SU-DHL-6 (cell line): ENCODE measurements around the gene GNG4.
"Not testable (repeated sequence)": the region's sequence is repeated elsewhere in the genome, so short reads cannot be mapped to it uniquely, and the experiment has no call there.

Experiments
- H2AFZ ChIP-seq: fragments of 200-600 bp; sonication (generic); 2 replicates; pipeline ENCODE4 v1.6.1; 2014; ENCODE audit warnings: low read depth, mild to moderate bottlenecking, moderate library complexity, mixed read lengths, antibody characterized with exemption, low read length; ENCODE audit not compliant: severe bottlenecking
- H3F3A ChIP-seq: fragments of 200-600 bp; shearing (Covaris generic); 2 replicates; pipeline ENCODE4 v1.6.0; 2016; ENCODE audit warnings: antibody characterized with exemption, mild to moderate bottlenecking; ENCODE audit not compliant: insufficient read depth
- H3K27ac ChIP-seq: fragments of 200-600 bp; sonication (generic); 2 replicates; pipeline ENCODE4 v1.5.1; 2016; ENCODE audit warnings: low read depth, mild to moderate bottlenecking, low read length, moderate library complexity, mixed read lengths
- H3K27me3 ChIP-seq: fragments of 200-600 bp; sonication (generic), shearing (Covaris generic); 2 replicates; pipeline ENCODE4 v1.6.0; 2014; ENCODE audit warnings: mild to moderate bottlenecking, low read length
- H3K36me3 ChIP-seq: fragments of 200-600 bp; sonication (generic); 2 replicates; pipeline ENCODE4 v1.6.1; 2014; ENCODE audit warnings: mild to moderate bottlenecking, low read length, mixed read lengths
- H3K4me2 ChIP-seq: fragments of 300-600, 200-600 bp; shearing (Covaris generic), sonication (generic); 2 replicates; pipeline ENCODE4 v1.6.0; 2014; ENCODE audit warnings: low read length, low read depth, mild to moderate bottlenecking; ENCODE audit not compliant: poor library complexity, severe bottlenecking
- H3K4me3 ChIP-seq: fragments of 200-600 bp; sonication (generic); 2 replicates; pipeline ENCODE4 v1.5.1; 2014; ENCODE audit warnings: antibody characterized with exemption, low read length, mild to moderate bottlenecking, mixed read lengths; ENCODE audit not compliant: insufficient read depth, poor library complexity, severe bottlenecking
- H3K79me2 ChIP-seq: fragments of 200-600 bp; sonication (generic); 2 replicates; pipeline ENCODE4 v1.6.1; 2014; ENCODE audit warnings: mild to moderate bottlenecking, low read length, moderate library complexity; ENCODE audit not compliant: insufficient read depth
- H3K9ac ChIP-seq: fragments of 200-600 bp; sonication (generic); 2 replicates; pipeline ENCODE4 v1.7.0; 2014; ENCODE audit warnings: mild to moderate bottlenecking, low read length
- H3K9me2 ChIP-seq: fragments of 200-600 bp; sonication (generic); replicated peaks from 2 replicates; pipeline ENCODE4 v1.6.1; 2014; ENCODE audit warnings: low read length; ENCODE audit not compliant: insufficient read depth
- H3K9me3 ChIP-seq: fragments of 200-600 bp; sonication (generic); 2 replicates; pipeline ENCODE4 v1.6.1; 2014; ENCODE audit warnings: low read length, mixed read lengths; ENCODE audit not compliant: insufficient read depth
- H4K20me1 ChIP-seq: fragments of 200-600 bp; sonication (generic); 2 replicates; pipeline ENCODE4 v1.6.1; 2014; ENCODE audit warnings: low read depth, mild to moderate bottlenecking, antibody characterized with exemption, low read length, moderate library complexity, mixed read lengths
- EZH2phosphoT487 ChIP-seq: fragments of 200-600 bp; sonication (generic), shearing (Covaris generic); conservative IDR thresholded peaks from 2 replicates; pipeline ENCODE4 v1.6.1; 2018; ENCODE audit warnings: mild to moderate bottlenecking, antibody characterized with exemption, low read length, moderate library complexity, mixed read lengths
- TF ChIP-seq, protein P1 (sequence below): fragments of 200-600 bp; sonication (generic); IDR thresholded peaks from one replicate; pipeline ENCODE4 v1.5.1; 2017; ENCODE audit warnings: antibody characterized with exemption, mild to moderate bottlenecking, low read length, moderate library complexity; ENCODE audit not compliant: insufficient read depth, poor library complexity, severe bottlenecking

Gene GNG4

DNA sequence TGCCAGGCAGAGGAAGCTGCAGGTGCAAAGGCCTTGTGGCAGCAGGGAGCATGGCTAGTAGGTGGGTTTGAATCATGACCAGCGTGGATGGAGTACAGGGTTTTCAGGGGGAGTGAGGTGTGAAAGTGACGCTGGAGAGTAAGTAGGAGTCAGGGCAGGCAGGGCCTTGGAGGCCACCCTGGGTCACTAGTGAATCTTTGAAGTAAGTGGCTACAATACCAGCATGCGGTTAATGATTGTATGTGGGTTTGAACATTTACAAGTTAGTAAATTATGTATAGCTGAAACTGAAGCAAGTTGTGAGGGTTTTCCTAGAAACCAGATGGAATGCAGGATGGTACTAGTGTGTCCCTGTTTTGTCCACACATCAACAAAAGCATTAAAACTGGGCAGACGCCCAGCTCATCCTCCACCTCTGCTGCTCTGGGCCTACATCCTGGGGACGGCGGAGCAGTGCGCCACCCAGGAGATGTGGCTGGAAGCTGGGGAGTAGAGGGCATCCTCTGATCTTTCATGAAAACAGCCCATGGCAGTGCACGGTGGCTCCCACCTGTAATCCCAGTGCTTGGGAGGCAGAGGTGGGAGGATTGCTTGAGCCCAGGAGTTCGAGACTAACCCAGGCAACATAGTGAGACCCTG is 104.2 kb downstream of the GNG4 start:
- Histone ChIP-seq H3K79me2 (no peaks in the 10 kb centered on the region), H4K20me1 (no peaks in the 10 kb centered on the region), H3K9ac (no peak overlapping the region), H2AFZ (no peak overlapping the region), H3K9me2 (no peaks in the 10 kb centered on the region), H3K36me3 (no peaks in the 10 kb centered on the region), H3K9me3 (no peaks in the 10 kb centered on the region), H3F3A (no peaks in the 10 kb centered on the region), H3K27ac (no peak overlapping the region), H3K4me2 (no peak overlapping the region), H3K27me3 (no peaks in the 10 kb centered on the region), H3K4me3 (no peak overlapping the region)
- TF ChIP-seq, protein P1, sequence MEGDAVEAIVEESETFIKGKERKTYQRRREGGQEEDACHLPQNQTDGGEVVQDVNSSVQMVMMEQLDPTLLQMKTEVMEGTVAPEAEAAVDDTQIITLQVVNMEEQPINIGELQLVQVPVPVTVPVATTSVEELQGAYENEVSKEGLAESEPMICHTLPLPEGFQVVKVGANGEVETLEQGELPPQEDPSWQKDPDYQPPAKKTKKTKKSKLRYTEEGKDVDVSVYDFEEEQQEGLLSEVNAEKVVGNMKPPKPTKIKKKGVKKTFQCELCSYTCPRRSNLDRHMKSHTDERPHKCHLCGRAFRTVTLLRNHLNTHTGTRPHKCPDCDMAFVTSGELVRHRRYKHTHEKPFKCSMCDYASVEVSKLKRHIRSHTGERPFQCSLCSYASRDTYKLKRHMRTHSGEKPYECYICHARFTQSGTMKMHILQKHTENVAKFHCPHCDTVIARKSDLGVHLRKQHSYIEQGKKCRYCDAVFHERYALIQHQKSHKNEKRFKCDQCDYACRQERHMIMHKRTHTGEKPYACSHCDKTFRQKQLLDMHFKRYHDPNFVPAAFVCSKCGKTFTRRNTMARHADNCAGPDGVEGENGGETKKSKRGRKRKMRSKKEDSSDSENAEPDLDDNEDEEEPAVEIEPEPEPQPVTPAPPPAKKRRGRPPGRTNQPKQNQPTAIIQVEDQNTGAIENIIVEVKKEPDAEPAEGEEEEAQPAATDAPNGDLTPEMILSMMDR = no peak
- no peak for TF ChIP-seq EZH2phosphoT487

DNA sequence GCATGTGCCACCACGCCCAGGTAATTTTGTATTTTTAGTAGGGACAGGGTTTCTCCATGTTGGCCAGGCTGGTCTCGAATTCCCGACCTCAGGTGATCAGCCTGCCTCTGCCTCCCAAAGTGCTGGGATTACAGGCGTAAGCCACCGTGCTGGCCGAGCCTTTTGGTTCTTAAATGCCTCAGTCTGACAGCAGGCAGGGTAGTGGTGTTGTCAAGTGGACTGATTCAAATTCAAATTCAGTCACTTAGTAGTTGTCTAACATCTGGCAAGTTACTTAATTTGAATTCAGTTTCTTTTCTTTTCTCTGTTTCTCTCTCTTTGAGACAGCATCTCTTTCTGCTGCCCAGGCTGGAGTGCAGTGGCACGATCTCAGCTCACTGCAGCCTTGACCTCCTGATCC is 106.7 kb downstream of the GNG4 start:
- not testable (repeated sequence) for H3K4me3 ChIP-seq, H3K9me2 ChIP-seq, H3K9ac ChIP-seq, H3K27me3 ChIP-seq, H4K20me1 ChIP-seq, H3K9me3 ChIP-seq, H3K27ac ChIP-seq, H3K79me2 ChIP-seq, H3K4me2 ChIP-seq, H2AFZ ChIP-seq, H3K36me3 ChIP-seq, H3F3A ChIP-seq

DNA sequence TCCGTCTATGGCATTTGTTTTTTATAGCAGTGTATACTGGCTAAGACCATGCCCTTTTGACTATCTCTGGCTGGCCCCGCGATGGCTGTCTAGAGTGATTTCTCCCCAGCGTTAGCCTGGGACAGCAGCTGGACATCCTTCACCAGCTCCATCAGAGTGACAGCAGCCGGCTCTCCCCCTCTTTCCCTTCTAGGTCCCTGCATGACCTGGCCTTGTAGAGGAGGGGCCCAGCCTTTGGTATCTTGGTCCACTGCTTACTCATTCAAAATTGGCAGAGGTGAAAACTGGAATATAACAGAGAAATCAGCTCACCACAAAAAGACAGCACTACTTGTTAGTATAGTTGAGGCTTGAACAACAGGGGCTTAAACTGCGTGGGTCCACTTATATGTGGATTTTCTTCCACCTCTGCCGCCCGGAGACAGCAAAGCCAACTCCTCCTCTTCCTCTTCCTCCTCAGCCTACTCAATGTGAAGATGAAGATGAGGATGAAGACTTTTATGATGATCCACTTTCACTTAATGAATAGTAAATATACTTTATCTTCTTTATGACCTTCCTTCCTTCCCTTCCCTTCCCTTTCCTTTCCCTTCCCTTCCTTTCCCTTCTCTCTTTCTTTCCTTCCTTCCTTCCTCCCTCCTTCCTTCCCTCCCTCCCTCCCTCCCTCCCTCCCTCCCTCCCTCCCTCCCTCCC is 116.0 kb downstream of the GNG4 start:
- H3K36me3 ChIP-seq = no peaks in the 10 kb centered on the region
- H3K4me3 ChIP-seq = no peak overlapping the region
- no peaks in the 10 kb centered on the region for H3K79me2 ChIP-seq
- no peaks in the 10 kb centered on the region for H4K20me1 ChIP-seq
- H3F3A ChIP-seq = no peaks in the 10 kb centered on the region
- no peak for TF ChIP-seq EZH2phosphoT487
- H3K9ac ChIP-seq = no peak overlapping the region
- no peak overlapping the region for H3K4me2 ChIP-seq
- H3K27me3 ChIP-seq = no peaks in the 10 kb centered on the region
- H3K9me2 ChIP-seq = no peaks in the 10 kb centered on the region
- H2AFZ ChIP-seq = no peak overlapping the region
- no peak overlapping the region for H3K27ac ChIP-seq
- no peaks in the 10 kb centered on the region for H3K9me3 ChIP-seq

DNA sequence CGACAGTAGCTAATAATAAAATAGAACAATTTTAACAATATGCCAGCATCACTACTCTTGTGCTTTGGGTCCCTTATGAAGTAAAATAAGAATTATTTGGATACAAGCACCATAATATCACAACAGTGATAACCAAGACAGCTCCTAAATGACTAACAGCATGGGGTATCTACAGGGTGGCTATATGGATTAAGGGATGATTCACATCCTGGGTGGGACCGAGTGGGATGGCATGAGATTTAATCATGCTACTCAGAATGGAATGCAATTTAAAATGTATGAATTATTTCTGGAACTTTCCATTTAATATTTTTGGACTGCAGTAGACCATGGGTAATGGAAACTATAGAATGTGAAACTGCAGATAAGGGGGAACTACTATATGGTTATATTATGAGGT is 117.2 kb downstream of the GNG4 start:
- Histone ChIP-seq H3K79me2 (no peaks in the 10 kb centered on the region), H3K9me2 (no peaks in the 10 kb centered on the region), H3K36me3 (no peaks in the 10 kb centered on the region), H3K9ac (no peak overlapping the region), H3K9me3 (no peaks in the 10 kb centered on the region), H2AFZ (no peak overlapping the region), H3K4me2 (no peak overlapping the region), H4K20me1 (no peaks in the 10 kb centered on the region), H3K4me3 (no peak overlapping the region), H3F3A (no peaks in the 10 kb centered on the region), H3K27ac (no peak overlapping the region), H3K27me3 (no peaks in the 10 kb centered on the region)
- no peak for TF ChIP-seq EZH2phosphoT487
- TF ChIP-seq, protein P1 = no peak
